ENCODE results near the gene PDIA5. TPM values are rescaled to one million over a fixed set of nuclear protein-coding genes. Genes with fewer than 3 reads are reported as not detected.

Gene PDIA5
- total RNA-seq, 4 donors from 2014 or later, result 5.3 to 9.2 (median 7.2) TPM

- DNase-seq (ENCODE audit: low spot score in 2 of 2), result no peak
- no peaks in the 10 kb centered on the region for H3K36me3 ChIP-seq
- no peak for TF ChIP-seq EP300 (IDR thresholded peaks at IDR 0.05)
- H3K27ac ChIP-seq, result no peak overlapping the region
- H3K4me3 ChIP-seq, result no peak overlapping the region
- no peaks in the 10 kb centered on the region for H3K9me3 ChIP-seq
- peaks cover 30% of the 10 kb centered on the region for H3K27me3 ChIP-seq
- no peaks in the 10 kb centered on the region for H3K4me1 ChIP-seq
- WGBS, result 71% methylated on average over 3 of the region's 3 CpGs
These were observed 27.6 kb upstream of the PDIA5 start for GRCh38 chr3:123039178-123039577.

- Histone ChIP-seq H3K4me1 (no peaks in the 10 kb centered on the region), H3K36me3 (no peaks in the 10 kb centered on the region), H3K27me3 (peaks cover 20% of the 10 kb centered on the region), H3K4me3 (no peak overlapping the region), H3K27ac (no peak overlapping the region), H3K9me3 (no peaks in the 10 kb centered on the region)
- WGBS, result 80% methylated on average over 6 of the region's 6 CpGs
- DNase-seq (ENCODE audit: low spot score in 2 of 2), result no peak
- TF ChIP-seq POLR2AphosphoS5 (IDR thresholded peaks at IDR 0.05), result no peak
- TF ChIP-seq CTCF (IDR thresholded peaks at IDR 0.05), result no peak
- TF ChIP-seq POLR2A (IDR thresholded peaks at IDR 0.05), result no peak
- TF ChIP-seq EP300 (IDR thresholded peaks at IDR 0.05), result no peak
These were observed 24.4 kb upstream of the PDIA5 start for GRCh38 chr3:123042413-123042812.

GRCh38 chr3:123044981-123045763, 21.7 kb upstream of the PDIA5 start:
- 72% methylated on average over 5 of the region's 5 CpGs for WGBS
- Histone ChIP-seq H3K36me3 (no peaks in the 10 kb centered on the region), H3K27ac (no peak overlapping the region), H3K4me1 (no peaks in the 10 kb centered on the region), H3K9me3 (no peaks in the 10 kb centered on the region), H3K27me3 (peaks cover 9% of the 10 kb centered on the region), H3K4me3 (no peak overlapping the region)
- DNase-seq (ENCODE audit: low spot score in 2 of 2), result no peak
- TF ChIP-seq EP300 (IDR thresholded peaks at IDR 0.05), result no peak
- no peak for TF ChIP-seq POLR2A (IDR thresholded peaks at IDR 0.05)
- no peak for TF ChIP-seq POLR2AphosphoS5 (IDR thresholded peaks at IDR 0.05)
- no peak for TF ChIP-seq CTCF (IDR thresholded peaks at IDR 0.05)

- WGBS, result 45% methylated on average over 10 of the region's 10 CpGs
- Histone ChIP-seq H3K4me3 (no peak overlapping the region), H3K27me3 (peaks cover 5% of the 10 kb centered on the region), H3K36me3 (no peaks in the 10 kb centered on the region), H3K27ac (no peak overlapping the region), H3K9me3 (no peaks in the 10 kb centered on the region), H3K4me1 (no peaks in the 10 kb centered on the region)
- no peak for DNase-seq (ENCODE audit: low spot score in 2 of 2)
- TF ChIP-seq POLR2A (IDR thresholded peaks at IDR 0.05), result no peak
- no peak for TF ChIP-seq EP300 (IDR thresholded peaks at IDR 0.05)
- no peak for TF ChIP-seq CTCF (IDR thresholded peaks at IDR 0.05)
- no peak for TF ChIP-seq POLR2AphosphoS5 (IDR thresholded peaks at IDR 0.05)
These were observed 20.4 kb upstream of the PDIA5 start for GRCh38 chr3:123046262-123047061.

GRCh38 chr3:123047062-123047319, 19.8 kb upstream of the PDIA5 start:
- TF ChIP-seq POLR2AphosphoS5 (IDR thresholded peaks at IDR 0.05) (no peak), POLR2A (IDR thresholded peaks at IDR 0.05) (no peak), CTCF (IDR thresholded peaks at IDR 0.05) (no peak), EP300 (IDR thresholded peaks at IDR 0.05) (no peak)
- no peak for DNase-seq (ENCODE audit: low spot score in 2 of 2)
- Histone ChIP-seq H3K9me3 (no peaks in the 10 kb centered on the region), H3K4me1 (no peaks in the 10 kb centered on the region), H3K27ac (no peak overlapping the region), H3K4me3 (no peak overlapping the region), H3K27me3 (peaks cover 5% of the 10 kb centered on the region), H3K36me3 (no peaks in the 10 kb centered on the region)
- WGBS, result 79% methylated on average over 3 of the region's 3 CpGs
